Keratinocyte (primary cell): ENCODE results near the gene ELFN2. TPM values are rescaled to one million over a fixed set of nuclear protein-coding genes. Genes with fewer than 3 reads are reported as not detected.

Source experiments
- DNase-seq: peaks from one replicate; pipeline ENCODE4 v3.0.0-alpha.2; 2011; ENCODE audit warnings: low read depth, missing footprints, low spot score
- FAIRE-seq: peaks from 2 replicates; lab custom pipeline; 2011; peaks lifted over from hg19 to GRCh38; lab: Jason Lieb, UNC
- H2AFZ ChIP-seq: 2 replicates; pipeline ENCODE4 v1.6.0; 2012; ENCODE audit warnings: low read length, control low read depth, inconsistent platforms; ENCODE audit not compliant: control insufficient read depth
- H3K27ac ChIP-seq: 2 replicates; pipeline ENCODE4 v1.5.1; 2011; ENCODE audit warnings: low read length; ENCODE audit not compliant: control insufficient read depth, insufficient read depth
- H3K27me3 ChIP-seq: 3 replicates; pipeline ENCODE4 v1.6.0; 2011; ENCODE audit warnings: low read length; ENCODE audit not compliant: control insufficient read depth, insufficient read depth; ENCODE audit errors: extremely low read depth
- H3K36me3 ChIP-seq, 2 experiments: 2 replicates in 1 of 2; 3 replicates in 1 of 2; pipeline ENCODE4 v1.5.1; 2011; ENCODE audit warnings: low read length in 2 of 2, mild to moderate bottlenecking in 1 of 2; ENCODE audit not compliant: control insufficient read depth in 2 of 2, insufficient read depth in 2 of 2; ENCODE audit errors: extremely low read depth in 1 of 2
- H3K4me1 ChIP-seq: 3 replicates; pipeline ENCODE4 v1.5.1; 2011; ENCODE audit warnings: low read length; ENCODE audit not compliant: control insufficient read depth, insufficient read depth; ENCODE audit errors: extremely low read depth
- H3K4me2 ChIP-seq: 3 replicates; pipeline ENCODE4 v1.6.0; 2011; ENCODE audit warnings: low read depth, low read length; ENCODE audit not compliant: control insufficient read depth, insufficient read depth; ENCODE audit errors: extremely low read depth
- H3K4me3 ChIP-seq, 3 experiments: fragments of 200-600 bp in 1 of 3; sonication (generic) in 1 of 3; 2 replicates in 2 of 3; 3 replicates in 1 of 3; pipeline ENCODE4 v1.5.1; 2011 to 2016; ENCODE audit warnings: low read length in 3 of 3, mild to moderate bottlenecking in 3 of 3, control low read depth in 2 of 3, inconsistent platforms in 1 of 3, low read depth in 1 of 3, mixed read lengths in 1 of 3, mixed run types in 1 of 3, moderate library complexity in 1 of 3; ENCODE audit not compliant: control insufficient read depth in 2 of 3, insufficient read depth in 2 of 3; ENCODE audit errors: extremely low read depth in 1 of 3
- H3K79me2 ChIP-seq: 2 replicates; pipeline ENCODE4 v1.6.0; 2012; ENCODE audit warnings: low read length; ENCODE audit not compliant: control insufficient read depth, insufficient read depth
- H3K9ac ChIP-seq: 3 replicates; pipeline ENCODE4 v1.6.0; 2011; ENCODE audit warnings: low read length; ENCODE audit not compliant: control insufficient read depth, insufficient read depth; ENCODE audit errors: extremely low read depth
- H3K9me1 ChIP-seq: 3 replicates; pipeline ENCODE4 v1.6.0; 2011; ENCODE audit warnings: low read length; ENCODE audit not compliant: control insufficient read depth, insufficient read depth; ENCODE audit errors: extremely low read depth
- H3K9me3 ChIP-seq: 2 replicates; pipeline ENCODE4 v1.5.1; 2012; ENCODE audit warnings: low read depth, low read length; ENCODE audit not compliant: control insufficient read depth
- H4K20me1 ChIP-seq: 3 replicates; pipeline ENCODE4 v1.6.0; 2011; ENCODE audit warnings: low read length; ENCODE audit not compliant: control insufficient read depth, insufficient read depth; ENCODE audit errors: extremely low read depth
- EZH2 ChIP-seq: IDR thresholded peaks from one replicate; pipeline ENCODE4 v1.6.1; 2012; ENCODE audit warnings: inconsistent platforms, mild to moderate bottlenecking, low read length, moderate library complexity
- dilution Hi-C: fragments of 300-500 bp; cut with MboI; formaldehyde crosslinking; loops from one replicate; pipeline ENCODE4 v1.7.0; 2020; ENCODE audit warnings: low sequenced_read_pairs; ENCODE audit not compliant: extremely low pct_ligation_motif_present
- polyA plus RNA-seq, 5 experiments: library from polyadenylated mRNA; depleted of rRNA in 3 of 5; stranded (reverse) in 3 of 5; stranded (forward) in 1 of 5; unstranded in 1 of 5; fragments of >200 nt; gene quantifications; 1 replicate in 1 of 5; 2 replicates in 3 of 5; 3 replicates in 1 of 5; pipeline versions ENCODE4 v1.2.1 to v1.2.3, GENCODE V29; 2011 to 2012; ENCODE audit warnings: missing spikeins in 2 of 5, low read depth in 1 of 5, low replicate concordance in 1 of 5
- TF ChIP-seq, protein P1 (sequence below), 3 experiments: IDR thresholded peaks in 1 of 3; conservative IDR thresholded peaks in 1 of 3; optimal IDR thresholded peaks in 1 of 3; 2 replicates in 2 of 3; 3 replicates in 1 of 3; pipeline versions ENCODE3 to v1.5.1; 2011; ENCODE audit warnings: low read length in 3 of 3, mild to moderate bottlenecking in 3 of 3, moderate library complexity in 2 of 3, control low read depth in 1 of 3, inconsistent platforms in 1 of 3; ENCODE audit not compliant: insufficient read depth in 2 of 3; ENCODE audit errors: extremely low read depth in 1 of 3

ELFN2 gene
- polyA plus RNA-seq, 1 donor (not counting 4 experiments of a cell fraction or from before 2014, with no cell fraction given), result 0.13 TPM

DNA sequence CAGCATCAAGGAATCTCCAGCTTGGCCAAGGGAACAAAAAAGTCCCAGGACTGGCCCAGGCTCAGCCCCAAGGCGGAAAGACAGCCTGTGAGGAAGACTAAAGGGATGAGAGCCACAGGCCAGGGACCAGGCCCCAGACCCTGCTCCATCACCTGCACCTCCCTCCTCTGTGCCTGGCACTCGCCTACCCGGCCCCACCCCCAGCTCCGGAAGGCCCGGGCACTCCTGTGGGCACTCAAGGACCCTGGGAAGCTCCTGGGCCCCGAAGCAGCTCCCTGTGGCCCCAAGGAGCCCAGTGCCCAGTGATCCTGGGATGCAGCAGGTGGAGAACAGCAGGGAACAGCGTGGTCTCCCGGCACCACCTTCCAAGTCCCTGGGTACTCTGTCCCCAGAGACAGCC lies 18.2 kb downstream of the ELFN2 start:
- Histone ChIP-seq H2AFZ (no peak overlapping the region), H3K79me2 (no peaks in the 10 kb centered on the region), H3K36me3 (no peaks in the 10 kb centered on the region), H3K9me1 (no peaks in the 10 kb centered on the region), H4K20me1 (no peaks in the 10 kb centered on the region), H3K9ac (no peak overlapping the region), H3K4me1 (peaks cover 5% of the 10 kb centered on the region), H3K4me3 (no peak overlapping the region), H3K9me3 (no peaks in the 10 kb centered on the region), H3K27me3 (peaks cover 24% of the 10 kb centered on the region), H3K4me2 (no peak overlapping the region), H3K27ac (no peak overlapping the region)
- dilution Hi-C loops, result no loop called here
- no peak for TF ChIP-seq EZH2
- TF ChIP-seq, protein P1, sequence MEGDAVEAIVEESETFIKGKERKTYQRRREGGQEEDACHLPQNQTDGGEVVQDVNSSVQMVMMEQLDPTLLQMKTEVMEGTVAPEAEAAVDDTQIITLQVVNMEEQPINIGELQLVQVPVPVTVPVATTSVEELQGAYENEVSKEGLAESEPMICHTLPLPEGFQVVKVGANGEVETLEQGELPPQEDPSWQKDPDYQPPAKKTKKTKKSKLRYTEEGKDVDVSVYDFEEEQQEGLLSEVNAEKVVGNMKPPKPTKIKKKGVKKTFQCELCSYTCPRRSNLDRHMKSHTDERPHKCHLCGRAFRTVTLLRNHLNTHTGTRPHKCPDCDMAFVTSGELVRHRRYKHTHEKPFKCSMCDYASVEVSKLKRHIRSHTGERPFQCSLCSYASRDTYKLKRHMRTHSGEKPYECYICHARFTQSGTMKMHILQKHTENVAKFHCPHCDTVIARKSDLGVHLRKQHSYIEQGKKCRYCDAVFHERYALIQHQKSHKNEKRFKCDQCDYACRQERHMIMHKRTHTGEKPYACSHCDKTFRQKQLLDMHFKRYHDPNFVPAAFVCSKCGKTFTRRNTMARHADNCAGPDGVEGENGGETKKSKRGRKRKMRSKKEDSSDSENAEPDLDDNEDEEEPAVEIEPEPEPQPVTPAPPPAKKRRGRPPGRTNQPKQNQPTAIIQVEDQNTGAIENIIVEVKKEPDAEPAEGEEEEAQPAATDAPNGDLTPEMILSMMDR (optimal IDR thresholded peaks at IDR 0.05 in 1 of 3, IDR thresholded peaks at IDR 0.05 in 1 of 3, conservative IDR thresholded peaks at IDR 0.05 in 1 of 3; ENCODE audit: extremely low read depth in 1 of 3, insufficient read depth in 2 of 3, low read length in 3 of 3), result no peak
- DNase-seq (no peak), FAIRE-seq (no peak)

GRCh38 chr22:37407856-37408255 lies 19.4 kb downstream of the ELFN2 start:
- no peak overlapping the region for H3K4me2 ChIP-seq
- peaks cover 33% of the 10 kb centered on the region for H3K27me3 ChIP-seq
- peaks cover 2% of the 10 kb centered on the region for H3K4me1 ChIP-seq
- no peaks in the 10 kb centered on the region for H3K79me2 ChIP-seq
- H3K9me3 ChIP-seq, result no peaks in the 10 kb centered on the region
- no peak for DNase-seq
- H3K9me1 ChIP-seq, result no peaks in the 10 kb centered on the region
- dilution Hi-C loops, result no loop called here
- H4K20me1 ChIP-seq, result no peaks in the 10 kb centered on the region
- no peak overlapping the region for H3K27ac ChIP-seq
- H2AFZ ChIP-seq, result no peak overlapping the region
- H3K9ac ChIP-seq, result no peak overlapping the region
- no peak for FAIRE-seq
- no peak for TF ChIP-seq EZH2
- TF ChIP-seq, protein P1 (optimal IDR thresholded peaks at IDR 0.05 in 1 of 3, IDR thresholded peaks at IDR 0.05 in 1 of 3, conservative IDR thresholded peaks at IDR 0.05 in 1 of 3; ENCODE audit: extremely low read depth in 1 of 3, insufficient read depth in 2 of 3, low read length in 3 of 3), result no peak
- no peak overlapping the region for H3K4me3 ChIP-seq
- H3K36me3 ChIP-seq, result no peaks in the 10 kb centered on the region
